ENCODE data around the gene CHST3.

DNA sequence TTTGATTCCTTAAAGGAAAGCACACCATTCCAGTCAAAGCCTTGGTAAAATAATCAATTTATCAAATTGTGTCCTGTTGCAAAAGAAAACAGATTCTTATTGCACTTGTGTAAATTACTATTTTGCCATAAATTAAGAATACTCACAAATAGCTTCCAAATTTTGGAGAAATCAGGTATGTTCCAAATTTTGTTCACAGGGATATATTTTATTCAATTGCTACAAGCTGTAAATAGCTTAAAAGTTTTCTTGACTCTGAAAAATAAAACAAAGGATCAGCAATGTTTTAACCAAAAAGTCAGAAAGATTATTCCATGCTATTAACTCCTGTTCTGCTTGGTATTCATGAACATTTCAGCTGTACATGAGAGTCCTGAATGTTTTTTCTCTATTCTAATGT lies 47.4 kb upstream of the CHST3 start:
- TF ChIP-seq POLR2A (IDR thresholded peaks at IDR 0.05): no peak
- TF ChIP-seq, protein P1, sequence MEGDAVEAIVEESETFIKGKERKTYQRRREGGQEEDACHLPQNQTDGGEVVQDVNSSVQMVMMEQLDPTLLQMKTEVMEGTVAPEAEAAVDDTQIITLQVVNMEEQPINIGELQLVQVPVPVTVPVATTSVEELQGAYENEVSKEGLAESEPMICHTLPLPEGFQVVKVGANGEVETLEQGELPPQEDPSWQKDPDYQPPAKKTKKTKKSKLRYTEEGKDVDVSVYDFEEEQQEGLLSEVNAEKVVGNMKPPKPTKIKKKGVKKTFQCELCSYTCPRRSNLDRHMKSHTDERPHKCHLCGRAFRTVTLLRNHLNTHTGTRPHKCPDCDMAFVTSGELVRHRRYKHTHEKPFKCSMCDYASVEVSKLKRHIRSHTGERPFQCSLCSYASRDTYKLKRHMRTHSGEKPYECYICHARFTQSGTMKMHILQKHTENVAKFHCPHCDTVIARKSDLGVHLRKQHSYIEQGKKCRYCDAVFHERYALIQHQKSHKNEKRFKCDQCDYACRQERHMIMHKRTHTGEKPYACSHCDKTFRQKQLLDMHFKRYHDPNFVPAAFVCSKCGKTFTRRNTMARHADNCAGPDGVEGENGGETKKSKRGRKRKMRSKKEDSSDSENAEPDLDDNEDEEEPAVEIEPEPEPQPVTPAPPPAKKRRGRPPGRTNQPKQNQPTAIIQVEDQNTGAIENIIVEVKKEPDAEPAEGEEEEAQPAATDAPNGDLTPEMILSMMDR (IDR thresholded peaks at IDR 0.05 in 8 of 11, conservative IDR thresholded peaks at IDR 0.05 in 3 of 11): no peak
- no peak for TF ChIP-seq POLR2AphosphoS5 (IDR thresholded peaks at IDR 0.05)

Measured in spleen (tissue), 7 donors.